Keratinocyte (primary cell): ENCODE measurements around the gene PARD3.

ENCODE experiments used
- EZH2 ChIP-seq: IDR thresholded peaks from one replicate; pipeline ENCODE4 v1.6.1; 2012; ENCODE audit warnings: inconsistent platforms, mild to moderate bottlenecking, low read length, moderate library complexity
- TF ChIP-seq, protein P1 (sequence below), 3 experiments: IDR thresholded peaks in 1 of 3; conservative IDR thresholded peaks in 1 of 3; optimal IDR thresholded peaks in 1 of 3; 2 replicates in 2 of 3; 3 replicates in 1 of 3; pipeline versions ENCODE3 to v1.5.1; 2011; ENCODE audit warnings: low read length in 3 of 3, mild to moderate bottlenecking in 3 of 3, moderate library complexity in 2 of 3, control low read depth in 1 of 3, inconsistent platforms in 1 of 3; ENCODE audit not compliant: insufficient read depth in 2 of 3; ENCODE audit errors: extremely low read depth in 1 of 3

- TF ChIP-seq, protein P1, sequence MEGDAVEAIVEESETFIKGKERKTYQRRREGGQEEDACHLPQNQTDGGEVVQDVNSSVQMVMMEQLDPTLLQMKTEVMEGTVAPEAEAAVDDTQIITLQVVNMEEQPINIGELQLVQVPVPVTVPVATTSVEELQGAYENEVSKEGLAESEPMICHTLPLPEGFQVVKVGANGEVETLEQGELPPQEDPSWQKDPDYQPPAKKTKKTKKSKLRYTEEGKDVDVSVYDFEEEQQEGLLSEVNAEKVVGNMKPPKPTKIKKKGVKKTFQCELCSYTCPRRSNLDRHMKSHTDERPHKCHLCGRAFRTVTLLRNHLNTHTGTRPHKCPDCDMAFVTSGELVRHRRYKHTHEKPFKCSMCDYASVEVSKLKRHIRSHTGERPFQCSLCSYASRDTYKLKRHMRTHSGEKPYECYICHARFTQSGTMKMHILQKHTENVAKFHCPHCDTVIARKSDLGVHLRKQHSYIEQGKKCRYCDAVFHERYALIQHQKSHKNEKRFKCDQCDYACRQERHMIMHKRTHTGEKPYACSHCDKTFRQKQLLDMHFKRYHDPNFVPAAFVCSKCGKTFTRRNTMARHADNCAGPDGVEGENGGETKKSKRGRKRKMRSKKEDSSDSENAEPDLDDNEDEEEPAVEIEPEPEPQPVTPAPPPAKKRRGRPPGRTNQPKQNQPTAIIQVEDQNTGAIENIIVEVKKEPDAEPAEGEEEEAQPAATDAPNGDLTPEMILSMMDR (optimal IDR thresholded peaks at IDR 0.05 in 1 of 3, IDR thresholded peaks at IDR 0.05 in 1 of 3, conservative IDR thresholded peaks at IDR 0.05 in 1 of 3; ENCODE audit: extremely low read depth in 1 of 3, insufficient read depth in 2 of 3, low read length in 3 of 3), result no peak
- TF ChIP-seq EZH2, result no peak
Measured at GRCh38 chr10:34131152-34131551, 683.9 kb downstream of the PARD3 start.
